ENCODE data around the gene WEE1.
A peak's percentile ranks its signal among the peaks of the same experiment; 100 is the strongest.
"Not testable (repeated sequence)": the region's sequence is repeated elsewhere in the genome, so short reads cannot be mapped to it uniquely, and the experiment has no call there.

WEE1 gene

DNA sequence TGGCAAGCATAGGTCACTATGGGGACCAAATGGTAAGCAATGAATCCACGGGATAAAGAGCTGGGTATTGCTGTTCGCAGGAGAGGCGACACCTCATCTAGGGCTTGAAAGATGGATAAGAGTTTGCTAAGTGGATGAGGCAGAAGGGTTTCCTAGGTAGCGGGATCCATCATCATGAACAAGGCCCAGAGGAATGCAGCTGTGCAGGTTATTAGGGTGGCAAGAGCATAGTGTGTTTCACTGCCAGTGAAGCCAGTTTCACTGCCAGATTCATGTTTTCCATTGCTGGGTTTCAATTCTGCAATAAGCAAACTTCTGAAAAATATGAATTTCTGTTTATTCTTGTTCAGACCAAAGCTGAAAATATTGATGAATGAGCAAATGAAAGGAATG lies 27.2 kb downstream of the WEE1 start:
- no peak for DNase-seq

DNA sequence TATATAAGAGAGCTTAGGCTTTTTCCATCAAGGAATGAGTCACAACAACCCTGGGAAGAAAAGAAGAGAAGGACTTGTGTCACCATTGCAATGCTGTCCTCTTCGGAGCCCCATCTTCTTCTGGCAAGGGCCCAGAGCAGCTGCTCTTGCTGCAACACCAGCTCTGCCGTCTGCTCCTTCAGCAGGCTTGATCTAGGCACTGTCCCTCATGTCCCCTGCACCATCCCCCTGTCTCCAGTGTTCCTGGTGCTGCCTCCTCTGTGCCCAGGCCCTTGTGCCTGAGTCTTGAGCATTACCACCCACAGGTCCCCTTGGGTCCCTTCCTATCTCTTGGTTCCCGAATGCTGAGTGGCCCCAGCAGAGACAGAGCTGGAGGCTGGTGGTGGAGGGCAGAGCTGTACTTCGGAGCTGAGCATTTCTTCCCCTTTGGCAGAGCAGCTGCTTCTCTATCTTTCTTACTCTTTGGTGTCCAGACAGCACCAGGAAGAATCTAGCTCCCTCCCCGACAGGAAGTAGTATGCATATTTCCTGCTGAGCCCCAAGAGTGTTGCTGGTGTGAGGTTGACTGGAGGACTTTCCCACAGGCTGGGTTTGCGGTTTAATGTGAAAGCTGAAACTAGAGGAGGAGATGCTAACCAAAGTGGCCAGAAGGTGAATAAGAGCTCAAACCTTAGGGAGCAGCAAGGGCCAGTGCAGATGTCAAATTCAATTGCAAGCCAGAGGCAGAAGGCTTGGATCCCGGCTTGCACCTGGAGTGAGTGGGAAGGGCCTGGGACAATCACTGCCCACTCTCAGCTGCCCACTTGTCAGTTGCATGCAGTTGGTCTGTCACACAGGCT lies 27.8 kb downstream of the WEE1 start:
- DNase-seq, result peak; percentile 34

DNA sequence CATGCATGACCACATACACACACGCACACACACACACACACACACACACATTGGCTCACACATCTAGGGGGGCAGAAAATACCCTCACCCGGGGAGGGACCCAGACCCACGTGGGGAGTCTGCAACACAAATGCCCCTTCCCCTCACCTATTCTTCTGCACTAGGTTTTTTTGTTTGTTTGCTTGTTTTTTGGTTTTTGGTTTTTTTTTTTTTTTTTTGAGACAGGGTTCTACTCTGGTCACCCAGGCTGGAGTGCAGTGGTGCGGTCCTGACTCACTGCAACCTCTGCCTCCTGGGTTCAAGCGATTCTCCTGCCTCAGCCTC lies 28.4 kb downstream of the WEE1 start:
- DNase-seq, result no peak

DNA sequence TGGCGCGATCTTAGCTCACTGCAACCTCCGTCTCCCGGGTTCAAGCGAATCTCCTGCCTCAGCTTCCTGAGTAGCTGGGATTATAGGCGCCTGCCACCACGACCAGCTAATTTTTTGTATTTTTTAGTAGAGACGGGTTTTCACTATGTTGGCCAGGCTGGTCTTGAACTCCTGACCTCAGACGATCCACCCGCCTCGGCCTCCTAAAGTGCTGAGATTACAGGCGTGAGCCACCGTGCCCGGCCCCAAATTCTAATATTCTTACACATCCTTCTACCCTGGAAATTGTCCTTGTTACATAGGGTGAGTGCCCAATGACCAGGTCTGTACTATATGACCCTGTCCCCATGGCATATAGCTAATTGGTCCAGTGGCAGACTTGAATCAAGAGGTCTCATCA lies 29.7 kb downstream of the WEE1 start:
- DNase-seq, result not testable (repeated sequence)

DNA sequence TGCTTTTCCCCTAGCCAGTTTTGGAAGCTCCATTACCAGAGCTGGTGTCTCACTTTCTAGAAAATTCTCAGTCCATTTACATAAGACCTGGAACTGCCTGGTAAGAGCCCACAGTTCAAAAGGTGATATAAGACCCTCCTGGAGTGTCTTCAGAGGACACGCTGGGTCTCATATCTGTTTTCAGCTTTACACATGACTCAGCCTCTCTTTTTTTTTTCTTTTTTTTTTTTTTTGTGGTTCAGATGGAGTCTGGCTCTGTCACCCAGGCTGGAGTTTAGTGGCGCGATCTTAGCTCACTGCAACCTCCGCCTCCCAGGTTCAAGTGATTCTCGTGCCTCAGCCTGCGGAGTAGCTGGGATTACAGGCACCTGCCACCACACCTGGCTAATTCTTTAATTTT lies 30.7 kb downstream of the WEE1 start:
- no peak for DNase-seq

DNA sequence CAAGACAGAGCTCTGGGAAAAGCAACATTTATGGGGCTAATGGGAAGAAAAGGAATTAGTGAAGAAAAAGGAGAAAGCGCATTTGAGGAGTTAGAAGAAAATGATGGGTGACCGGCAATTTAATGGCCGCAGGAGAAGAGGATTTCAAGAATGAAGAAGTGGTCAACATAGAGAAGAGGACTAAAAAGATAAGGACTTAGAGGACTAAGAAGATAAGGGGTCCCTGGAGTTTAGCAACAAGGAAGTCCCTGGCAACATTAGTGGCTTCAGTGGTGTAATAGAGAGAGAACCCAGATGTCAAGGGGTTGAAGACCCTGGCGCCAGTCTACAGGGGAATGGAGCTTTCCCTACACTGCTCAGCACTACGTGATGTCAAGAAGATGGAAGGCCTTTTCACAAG lies 32.3 kb downstream of the WEE1 start:
- no peak for DNase-seq

DNA sequence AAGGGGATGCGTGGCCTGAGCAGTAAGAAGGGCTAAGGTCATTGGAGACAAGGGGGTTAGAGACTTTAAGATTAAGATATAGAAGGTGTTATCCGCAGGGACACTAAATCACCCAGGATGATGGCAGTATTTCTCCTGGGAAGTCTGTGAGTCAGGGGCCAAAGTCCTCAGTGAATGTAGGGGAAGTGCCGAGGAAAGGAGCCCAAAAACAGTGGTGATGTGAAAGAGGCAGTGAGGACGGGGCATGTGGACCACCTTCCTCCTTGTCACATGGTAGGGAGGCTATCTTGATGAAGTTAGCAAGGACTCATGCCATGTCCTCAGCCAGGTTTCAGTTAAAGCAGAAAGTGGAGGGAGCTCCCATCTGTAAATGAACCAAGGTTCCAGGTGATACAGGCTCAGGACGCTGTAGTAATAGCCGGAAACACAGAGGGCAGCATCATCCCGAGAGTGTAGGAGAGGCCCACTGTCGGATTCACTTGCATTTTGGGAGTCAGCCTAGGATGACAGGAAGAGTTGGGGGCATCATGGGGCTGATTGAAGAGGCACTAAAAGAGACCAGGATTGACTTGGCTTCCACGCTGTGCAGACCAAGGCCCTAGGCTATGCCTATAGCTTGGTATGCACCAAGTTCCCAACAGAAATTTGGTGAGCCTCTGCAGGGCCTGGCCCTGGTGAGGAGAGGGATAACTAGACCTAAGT lies 33.5 kb downstream of the WEE1 start:
- DNase-seq, result no peak

DNA sequence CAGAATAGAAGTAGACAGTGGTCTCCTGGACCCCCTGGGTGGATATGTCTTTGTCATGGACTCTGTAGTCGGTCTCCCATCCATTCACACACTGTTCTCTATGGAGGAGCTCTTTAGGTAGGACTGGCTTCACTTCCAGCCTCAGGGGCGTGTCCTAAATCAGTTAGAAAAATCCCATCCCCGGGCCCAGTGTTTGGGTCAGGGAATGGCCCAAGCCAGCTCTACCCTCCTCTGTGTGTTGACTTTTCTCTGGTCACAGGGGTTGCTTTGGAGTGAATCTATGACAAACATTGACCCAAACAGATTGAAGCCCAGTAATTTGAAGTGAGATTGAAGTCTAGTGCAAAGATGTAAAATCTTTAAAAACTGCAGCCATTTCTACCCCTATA lies 34.0 kb downstream of the WEE1 start:
- no peak for DNase-seq

DNA sequence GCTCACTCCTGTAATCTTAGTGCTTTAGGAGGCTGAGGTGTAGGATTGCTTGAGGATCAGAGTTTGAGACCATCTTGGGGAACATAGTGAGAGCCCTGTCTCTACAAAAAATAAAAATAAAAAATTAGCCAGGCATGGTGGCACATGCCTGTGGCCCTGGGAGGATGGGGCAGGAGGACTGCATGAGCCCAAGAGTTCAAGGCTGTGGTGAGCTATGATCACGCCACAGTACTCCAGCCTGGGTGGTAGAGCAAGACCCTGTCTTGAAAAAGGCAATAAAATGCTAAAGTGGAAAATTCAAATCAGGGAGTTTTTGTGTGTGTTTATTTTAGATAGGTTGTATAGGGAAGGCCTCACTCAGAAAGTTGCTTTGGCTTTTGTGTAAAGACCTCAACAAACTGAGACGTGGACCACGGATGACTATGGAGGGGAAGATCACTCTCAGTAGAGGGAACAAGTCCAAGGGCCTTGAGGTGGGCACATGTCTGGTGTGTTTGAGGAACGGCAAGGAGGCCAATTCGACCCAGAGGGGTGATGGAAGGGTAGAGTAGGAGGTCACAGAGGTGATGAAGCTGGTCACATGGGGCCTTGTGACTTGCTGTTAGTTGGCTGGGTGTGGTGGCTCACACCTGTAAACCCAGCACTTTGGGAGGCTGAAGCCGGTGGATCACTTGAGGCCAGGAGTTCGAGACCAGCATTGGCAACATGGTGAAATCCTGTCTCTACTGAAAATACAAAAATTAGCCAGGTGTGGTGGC lies 35.7 kb downstream of the WEE1 start:
- DNase-seq, result no peak

DNA sequence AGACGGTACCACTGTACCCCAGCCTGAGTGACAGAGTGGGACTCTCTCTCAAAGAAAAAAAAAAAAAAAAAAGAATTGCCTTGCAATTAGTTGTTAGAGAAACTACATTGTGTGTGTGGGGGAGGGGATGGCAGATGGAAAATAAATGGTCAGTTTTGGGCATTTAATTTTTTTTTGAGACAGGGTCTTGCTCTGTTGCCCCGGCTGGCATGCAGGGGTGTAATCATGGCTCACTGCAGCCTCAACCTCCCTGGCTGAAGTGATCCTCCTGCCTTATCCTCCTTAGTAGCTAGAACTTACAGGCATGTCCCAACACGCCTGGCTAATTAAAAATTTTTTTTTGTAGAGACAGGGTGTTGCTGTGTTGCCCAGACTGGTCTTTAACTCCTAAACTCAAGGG lies 36.4 kb downstream of the WEE1 start:
- no peak for DNase-seq

DNA sequence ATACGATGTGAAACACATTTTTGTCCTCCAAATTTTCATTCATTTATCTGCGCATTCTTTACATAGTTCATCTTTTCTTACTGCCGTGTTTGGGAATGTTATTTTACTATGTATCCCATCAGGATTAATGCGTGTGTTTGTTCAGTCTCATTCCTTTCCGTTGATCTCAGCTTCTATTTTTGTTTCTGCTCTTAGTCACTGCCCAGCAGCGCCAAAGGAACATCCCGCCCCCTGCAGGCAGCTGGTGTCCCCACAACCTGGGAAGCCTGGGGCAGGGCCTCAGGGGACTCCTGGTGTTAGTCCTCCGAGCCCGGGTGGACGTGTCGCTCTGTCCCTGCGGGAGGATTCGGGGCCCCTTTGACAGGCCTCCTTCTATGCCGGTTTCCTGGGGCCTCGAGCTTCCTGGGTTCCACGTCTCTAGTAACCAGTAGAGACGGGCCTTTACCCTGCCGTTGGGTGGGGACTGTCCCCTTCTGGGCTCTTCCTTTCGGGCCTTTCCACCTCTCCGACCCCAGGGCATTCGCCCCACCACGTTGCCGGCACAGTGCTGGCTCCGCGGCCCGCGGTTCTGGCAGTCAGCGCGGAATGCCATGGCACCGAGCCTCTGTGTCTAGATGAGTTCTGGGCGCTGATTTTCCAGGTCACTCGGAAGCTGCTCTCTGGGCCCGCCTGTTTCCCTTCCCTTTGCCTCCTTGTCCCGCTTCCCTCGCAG lies 39.8 kb downstream of the WEE1 start:
- peak; percentile 65 for DNase-seq

DNA sequence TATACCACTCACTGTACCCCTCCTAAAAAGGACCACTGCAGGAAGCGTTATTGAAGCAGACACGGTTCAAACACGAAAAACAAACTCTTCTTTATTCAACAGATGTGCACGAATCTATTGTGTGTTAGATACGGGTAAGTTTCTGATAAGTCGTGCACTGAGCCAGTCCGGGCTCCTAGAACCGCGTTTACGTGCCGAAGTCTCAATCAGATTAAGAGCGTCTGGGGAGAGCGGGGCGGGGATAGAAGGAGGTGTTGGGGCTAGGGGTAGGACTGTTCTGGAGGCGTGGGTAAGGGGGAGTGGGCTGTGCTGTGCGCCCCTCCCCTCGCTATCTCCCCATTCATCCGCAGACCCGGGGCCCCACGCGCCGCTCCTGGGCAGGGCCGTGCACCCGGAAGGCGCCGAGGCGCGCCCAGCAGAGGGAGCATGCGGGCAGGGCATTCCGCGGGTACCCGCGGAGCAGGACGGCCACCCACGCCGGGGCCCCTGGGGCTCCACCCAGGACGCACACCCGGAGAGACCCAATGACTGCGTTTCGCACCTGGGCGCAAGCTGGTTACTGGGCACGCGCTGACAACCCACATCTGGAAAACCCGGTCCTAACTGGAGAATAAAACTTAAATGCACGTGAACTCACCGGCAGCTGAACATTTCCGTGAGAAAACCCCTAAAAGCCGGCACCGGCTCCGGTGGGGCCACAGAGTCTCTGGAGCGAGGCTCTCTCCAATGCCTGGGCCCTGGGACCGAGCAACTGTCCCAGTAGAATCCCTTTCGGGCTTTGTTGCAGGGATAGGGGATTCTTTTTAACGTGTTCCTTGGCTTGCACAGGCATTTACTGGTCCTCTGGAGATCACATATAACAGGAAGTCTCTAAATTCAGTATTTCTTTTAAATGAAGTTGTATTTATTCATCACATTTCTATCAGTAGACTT lies 40.6 kb downstream of the WEE1 start:
- DNase-seq, result no peak

DNA sequence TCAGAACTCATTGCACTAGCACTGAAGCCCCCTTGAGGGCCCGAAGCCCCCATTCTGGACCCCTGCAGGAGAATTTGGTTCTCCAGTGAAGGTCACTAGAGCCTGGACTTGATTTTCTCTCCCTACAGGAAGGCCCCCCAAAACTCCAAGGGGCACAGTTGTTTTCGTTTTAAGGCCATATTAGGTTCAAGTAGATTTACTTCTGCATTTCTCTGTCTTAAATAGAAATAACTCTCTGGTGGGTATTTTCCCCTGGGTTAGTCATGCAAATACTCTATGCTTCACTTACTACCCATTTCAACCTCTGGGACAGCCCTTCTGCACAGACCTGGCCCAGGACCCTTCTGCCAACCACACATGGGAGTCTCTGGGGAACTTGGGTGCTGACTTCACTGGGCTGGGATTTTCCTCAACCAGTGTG lies 41.6 kb downstream of the WEE1 start:
- DNase-seq, result no peak

DNA sequence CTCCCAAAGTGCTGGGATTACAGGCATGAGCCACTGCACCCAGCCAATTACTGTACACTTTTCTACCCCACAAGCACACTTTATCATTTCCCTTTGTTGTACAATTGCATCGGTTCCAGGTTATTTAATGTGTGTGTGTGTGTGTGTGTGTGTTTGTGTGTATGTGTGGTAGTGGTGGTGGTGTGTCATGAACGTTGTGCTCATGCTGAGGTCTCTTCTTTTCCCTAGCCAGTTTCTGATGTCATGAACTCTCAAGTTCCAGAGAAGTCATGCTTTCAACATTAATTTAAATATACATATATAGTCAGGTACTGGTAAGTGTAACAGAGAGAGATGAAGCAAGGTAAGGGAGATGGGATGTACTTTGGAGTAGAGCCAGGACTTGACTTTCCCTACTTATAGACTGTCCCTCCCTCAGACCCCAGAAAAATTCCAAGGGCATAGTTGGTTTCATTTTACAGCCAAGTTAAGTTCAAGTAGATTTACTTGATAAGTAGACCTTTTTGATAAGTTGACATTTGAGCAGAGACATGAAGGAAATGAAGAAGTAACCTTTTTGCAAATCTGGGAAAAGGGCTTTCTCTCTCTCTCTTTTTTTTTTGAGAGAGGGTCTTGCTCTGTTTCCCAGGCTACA lies 42.7 kb downstream of the WEE1 start:
- DNase-seq, result no peak

DNA sequence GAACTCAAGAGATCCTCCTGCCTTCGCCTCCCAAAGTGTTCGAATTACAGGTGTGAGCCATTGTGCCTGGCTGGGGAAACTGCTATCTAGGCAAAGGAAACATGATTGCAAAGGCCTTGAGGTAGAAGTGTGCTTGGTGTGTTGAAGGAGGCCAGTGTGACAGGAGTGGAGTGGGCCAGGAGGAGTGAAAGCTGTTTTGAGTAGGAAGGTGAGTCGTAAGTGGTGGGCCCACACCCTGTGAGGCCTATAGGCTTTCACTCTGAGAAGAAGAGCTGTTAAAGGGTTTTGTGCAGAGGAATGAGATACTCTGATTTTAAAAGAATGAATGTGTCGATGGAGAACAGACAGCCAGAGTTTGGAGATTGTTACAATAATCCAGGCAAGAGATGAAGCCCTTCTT lies 43.4 kb downstream of the WEE1 start:
- DNase-seq, result no peak

DNA sequence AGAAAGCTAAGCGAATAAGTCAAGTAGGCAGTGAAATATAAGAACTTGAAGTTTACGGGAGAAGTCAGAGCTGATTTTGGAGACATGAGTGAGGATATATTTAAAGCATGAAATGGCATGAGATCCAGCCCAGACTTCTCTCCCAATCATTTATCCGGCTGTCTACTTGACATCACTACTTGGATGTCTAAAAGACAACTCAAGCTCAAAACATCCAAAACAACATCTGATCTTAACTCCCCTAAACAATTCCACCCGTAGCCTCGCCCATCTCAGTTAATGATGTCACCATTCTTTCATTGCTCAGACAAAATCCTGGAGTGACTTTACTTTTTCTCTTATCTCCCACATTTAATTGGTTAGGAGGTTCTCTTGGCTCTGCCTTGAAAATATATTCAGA lies 44.5 kb downstream of the WEE1 start:
- DNase-seq, result no peak

DNA sequence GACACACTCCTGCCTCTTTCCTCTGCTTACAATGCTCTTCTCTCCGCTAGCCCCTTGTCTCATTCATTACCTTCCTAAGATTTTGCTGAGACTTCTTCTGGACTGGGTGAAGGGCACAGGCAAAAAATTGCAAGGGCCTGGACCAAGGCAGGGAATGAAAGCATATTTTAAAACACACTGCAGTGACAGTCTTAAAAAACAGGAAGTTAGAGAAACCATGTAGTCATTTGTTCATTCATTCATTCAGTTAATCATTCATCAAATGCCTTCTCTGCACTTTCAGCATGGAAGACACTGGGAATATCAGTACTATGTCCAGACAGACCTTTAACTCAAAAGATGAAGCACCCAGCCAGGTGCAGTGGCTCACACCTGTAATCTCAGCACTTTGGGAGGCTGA lies 45.5 kb downstream of the WEE1 start:
- DNase-seq, result no peak

DNA sequence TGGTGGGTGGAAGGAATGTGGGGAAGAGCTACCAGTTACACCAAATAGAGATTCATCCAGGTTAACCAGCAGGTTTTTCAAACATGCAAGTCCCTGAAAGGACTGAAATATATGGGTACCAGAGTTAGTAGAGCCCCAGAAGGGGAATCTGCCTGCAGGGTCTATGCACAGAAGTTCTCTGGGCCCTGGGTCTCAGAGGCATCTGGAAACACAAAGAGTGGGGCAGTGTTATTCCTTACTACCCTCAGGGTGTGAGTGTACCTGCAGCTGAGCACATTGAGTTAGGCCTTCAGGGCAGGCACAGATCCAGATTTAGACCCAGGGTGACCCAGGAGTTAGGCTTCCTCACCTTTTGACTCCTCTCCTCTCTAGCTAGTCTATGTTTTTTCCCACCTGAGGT lies 46.5 kb downstream of the WEE1 start:
- DNase-seq, result no peak

DNA sequence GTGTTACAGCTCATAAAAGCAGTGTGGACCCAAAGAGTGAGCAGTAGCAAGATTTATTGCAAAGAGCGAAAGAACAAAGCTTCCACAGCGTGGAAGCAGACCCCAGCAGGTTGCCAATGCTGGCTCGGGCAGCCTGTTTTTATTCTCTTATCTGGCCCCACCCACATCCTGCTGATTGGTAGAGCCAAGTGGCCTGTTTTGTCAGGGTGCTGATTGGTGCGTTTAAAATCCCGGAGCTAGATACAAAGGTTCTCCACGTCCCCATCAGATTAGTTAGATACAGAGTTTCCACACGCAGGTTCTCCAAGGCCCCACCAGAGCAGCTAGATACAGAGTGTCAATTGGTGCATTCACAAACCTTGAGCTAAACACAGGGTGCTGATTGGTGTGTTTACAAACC lies 48.9 kb downstream of the WEE1 start:
- DNase-seq, result not testable (repeated sequence)

DNA sequence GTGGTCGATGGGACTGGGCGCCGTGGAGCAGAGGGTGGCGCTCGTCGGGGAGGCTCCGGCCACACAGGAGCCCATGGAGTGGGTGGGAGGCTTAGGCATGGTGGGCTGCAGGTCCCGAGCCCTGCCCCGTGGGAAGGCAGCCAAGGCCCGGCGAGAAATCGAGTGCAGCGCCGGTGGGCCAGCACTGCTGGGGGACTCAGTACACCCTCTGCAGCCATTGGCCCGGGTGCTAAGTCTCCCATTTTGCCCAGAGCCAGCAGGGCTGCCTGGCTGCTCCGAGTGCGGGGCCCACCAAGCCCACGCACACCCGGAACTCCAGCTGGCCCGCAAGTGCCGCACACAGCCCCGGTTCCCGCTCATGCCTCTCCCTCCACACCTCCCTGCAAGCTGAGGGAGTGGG lies 49.6 kb downstream of the WEE1 start:
- DNase-seq, result not testable (repeated sequence)

DNA sequence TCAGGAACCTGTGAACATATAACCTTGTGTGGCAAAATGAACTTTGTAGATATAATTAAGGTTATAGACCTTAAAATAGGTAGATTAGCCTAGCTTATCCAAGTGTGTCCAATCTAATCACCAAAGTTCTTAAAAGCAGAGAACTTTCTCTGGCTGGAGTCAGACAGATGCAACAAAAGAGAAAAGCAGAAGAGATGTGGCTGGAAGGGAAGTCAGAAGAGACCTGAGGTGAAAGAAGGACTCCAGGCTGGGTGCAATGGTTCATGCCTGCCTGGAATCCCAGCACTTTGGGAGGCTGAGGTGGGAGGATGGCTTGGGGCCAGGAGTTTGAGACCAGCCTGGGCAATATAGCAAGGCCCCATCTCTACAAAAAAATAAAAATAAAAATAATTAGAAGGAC lies 51.0 kb downstream of the WEE1 start:
- no peak for DNase-seq

DNA sequence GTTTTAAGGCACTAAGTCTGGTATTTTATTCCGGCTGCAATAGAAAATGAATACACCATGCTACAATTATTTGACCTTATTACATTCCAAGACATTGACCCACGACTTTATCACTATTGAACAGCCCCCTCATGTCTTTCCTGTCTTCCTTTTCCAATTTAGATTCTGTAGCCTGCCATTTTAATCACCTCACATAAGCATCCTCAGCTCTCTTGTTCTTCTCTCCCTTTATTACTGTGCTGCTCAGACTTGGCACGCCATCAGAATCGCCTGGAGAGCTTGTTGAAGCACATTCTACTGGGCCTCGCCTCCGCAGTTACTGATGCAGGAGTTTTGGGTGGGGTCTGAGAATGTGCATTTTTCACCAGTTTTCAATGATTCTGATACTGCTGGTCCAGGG lies 51.7 kb downstream of the WEE1 start:
- no peak for DNase-seq
